Natural killer cell treated with Interleukin-12 subunit alpha and Interleukin-12 subunit beta and Interleukin-15 and Interleukin-18, amount 100 ng/mL, for 72 hours (primary cell): ENCODE results near the gene GMDS. TPM values are rescaled to one million over a fixed set of nuclear protein-coding genes. Genes with fewer than 3 reads are reported as not detected.

Source experiments
- ATAC-seq, 2 donors: fragments of 150-1000 bp; cut with Tn5 transposase in 1 of 2; sonication (Bioruptor Pico), chemical (Tn5 transposase) in 1 of 2; 2 replicates each; pipeline ENCODE4 v1.10.0; 2021
- DNase-seq: peaks from one replicate; pipeline ENCODE4 v3.0.0; 2022; ENCODE audit warnings: low spot score
- H3K27ac Mint-ChIP-seq, 2 donors: 1 replicate in 1 of 2; 2 replicates in 1 of 2; pipeline ENCODE4 v1.8.0; 2022; ENCODE audit warnings: mixed read lengths in 2 of 2, mild to moderate bottlenecking in 1 of 2, moderate library complexity in 1 of 2
- H3K27me3 Mint-ChIP-seq, 2 donors: 1 replicate in 1 of 2; 2 replicates in 1 of 2; pipeline ENCODE4 v1.8.0; 2022; ENCODE audit warnings: mixed read lengths in 2 of 2
- H3K36me3 Mint-ChIP-seq: one replicate; pipeline ENCODE4 v1.8.0; 2022; ENCODE audit warnings: mixed read lengths
- H3K4me1 Mint-ChIP-seq, 2 donors: 1 replicate in 1 of 2; 2 replicates in 1 of 2; pipeline ENCODE4 v1.8.0; 2022; ENCODE audit warnings: low read depth in 2 of 2, mixed read lengths in 2 of 2, mild to moderate bottlenecking in 1 of 2
- H3K4me3 Mint-ChIP-seq: one replicate; pipeline ENCODE4 v1.8.0; 2022; ENCODE audit warnings: mixed read lengths
- H3K9me3 Mint-ChIP-seq: 2 replicates; pipeline ENCODE4 v1.8.0; 2022; ENCODE audit warnings: mixed read lengths
- total RNA-seq, 2 donors: library from RNA; stranded (reverse); gene quantifications; one replicate each; pipeline ENCODE4 v1.2.3, GENCODE V29; 2022

The GMDS gene
- total RNA-seq, 2 donors from 2014 or later = 23.7 to 39.4 TPM

DNA sequence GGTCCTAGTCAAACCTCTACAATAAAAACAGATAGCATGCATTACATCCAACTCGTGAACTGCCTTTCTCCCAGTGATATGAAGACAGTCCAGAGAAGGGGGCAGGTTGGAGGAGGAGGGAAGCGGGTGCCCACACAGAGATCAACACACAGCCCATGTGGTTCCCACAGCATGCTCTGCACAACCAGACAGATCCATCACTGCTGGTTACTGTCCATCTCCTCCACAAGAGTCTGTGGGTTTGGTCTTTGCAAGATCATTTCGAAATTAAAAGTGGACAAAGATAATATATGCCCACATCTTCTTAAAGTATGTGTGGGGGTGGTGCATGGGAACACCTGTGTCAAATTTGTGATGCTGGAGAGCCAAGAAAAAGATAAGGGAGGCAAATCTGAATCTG, 215.5 kb downstream of the GMDS start:
- Mint-ChIP-seq H3K27me3 (no peaks in the 10 kb centered on the region), H3K9me3 (no peaks in the 10 kb centered on the region), H3K27ac (no peak overlapping the region), H3K4me3 (no peak overlapping the region), H3K4me1 (peaks cover 0 to 4% of the 10 kb centered on the region in 2 donors), H3K36me3 (no peaks in the 10 kb centered on the region)
- ATAC-seq = no peak
- no peak for DNase-seq

DNA sequence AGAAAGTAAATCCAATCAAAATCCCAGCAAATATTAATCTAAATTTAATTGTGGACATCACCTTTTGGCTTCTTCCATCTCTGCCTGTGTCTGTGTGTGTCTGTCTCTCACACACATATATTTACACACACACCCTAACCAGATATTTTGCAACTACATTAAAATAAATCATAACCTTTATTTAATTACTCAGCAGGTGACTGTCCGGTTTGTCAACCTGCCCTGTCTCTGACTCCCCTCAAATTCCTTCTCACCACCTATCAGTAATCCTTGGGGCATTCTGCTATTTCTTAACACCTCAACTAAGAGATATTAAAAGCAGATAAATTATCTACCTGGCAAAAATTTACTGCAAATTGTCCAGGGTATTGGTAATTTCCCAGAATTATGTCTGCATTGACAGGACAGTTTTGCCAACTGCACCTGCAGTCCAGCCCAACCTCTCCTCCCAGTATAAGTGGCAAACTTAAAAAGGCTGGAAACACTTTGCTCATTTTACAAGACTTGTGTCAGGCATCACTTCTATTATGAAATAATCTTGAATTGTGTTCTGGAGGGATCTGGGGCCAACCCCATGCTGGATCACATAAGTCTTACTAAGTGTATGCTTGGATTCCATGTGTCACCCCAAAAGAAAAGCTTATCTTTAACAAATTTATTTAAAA, 216.1 kb downstream of the GMDS start:
- Mint-ChIP-seq H3K4me1 (peaks cover 0 to 4% of the 10 kb centered on the region in 2 donors), H3K27ac (no peak overlapping the region), H3K36me3 (no peaks in the 10 kb centered on the region), H3K9me3 (no peaks in the 10 kb centered on the region), H3K4me3 (no peak overlapping the region), H3K27me3 (peaks cover 0 to 5% of the 10 kb centered on the region in 2 donors)
- ATAC-seq = no peak
- DNase-seq = no peak

DNA sequence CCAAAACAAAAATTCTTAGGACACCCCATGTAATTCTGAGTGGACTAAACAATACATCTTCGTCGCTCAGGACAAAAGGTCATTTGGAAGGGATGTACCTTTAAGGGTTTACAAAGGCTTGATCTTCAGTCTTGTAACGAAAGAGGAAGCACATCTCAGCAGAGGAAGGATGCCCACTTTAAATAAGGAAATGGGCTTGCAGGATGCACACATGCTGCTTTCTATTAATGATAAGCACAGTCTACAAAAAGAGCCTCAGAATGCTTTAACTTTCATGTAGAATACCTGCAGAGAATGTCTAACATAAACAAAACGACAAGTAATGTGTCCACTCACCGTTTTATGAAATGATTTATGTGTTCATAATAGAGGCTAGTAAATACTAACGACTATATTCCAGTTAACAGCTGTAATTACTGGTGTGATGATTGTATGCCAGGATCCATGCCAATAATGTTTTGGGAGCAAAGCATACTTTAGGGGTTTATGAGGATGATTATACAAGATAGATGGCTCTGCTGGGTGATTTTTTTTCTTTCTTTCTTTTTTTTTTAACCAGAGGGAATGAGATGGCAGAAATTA, 216.9 kb downstream of the GMDS start:
- no peak overlapping the region for H3K27ac Mint-ChIP-seq

DNA sequence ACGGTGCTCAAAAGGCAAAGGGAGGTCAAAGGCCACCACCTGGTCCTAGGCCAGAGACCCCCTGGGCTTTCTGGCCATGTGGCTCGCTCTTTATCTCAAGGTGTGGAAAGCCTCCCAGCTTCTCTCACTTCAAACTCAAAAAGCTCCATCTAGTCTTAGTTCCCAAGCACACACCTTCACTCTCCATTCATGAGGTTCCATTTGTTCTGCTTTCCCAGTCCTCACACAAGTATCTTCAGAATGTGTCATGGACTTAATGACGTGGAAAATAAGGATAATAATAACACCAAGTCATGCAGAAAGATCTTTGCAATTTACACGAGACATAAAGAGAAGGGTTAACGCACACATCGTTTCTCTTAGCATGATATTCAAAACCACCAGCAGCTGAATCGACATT, 219.3 kb downstream of the GMDS start:
- Mint-ChIP-seq H3K4me3 (no peak overlapping the region), H3K27ac (no peak overlapping the region), H3K36me3 (no peaks in the 10 kb centered on the region), H3K9me3 (no peaks in the 10 kb centered on the region), H3K4me1 (peaks cover 6 to 11% of the 10 kb centered on the region in 2 donors), H3K27me3 (peaks cover 5 to 17% of the 10 kb centered on the region in 2 donors)
- no peak for ATAC-seq
- no peak for DNase-seq

More for the DNA sequence above, 216.9 kb downstream of the GMDS start:
- DNase-seq = no peak
- H3K9me3 Mint-ChIP-seq = no peaks in the 10 kb centered on the region
- peaks cover 1 to 4% of the 10 kb centered on the region in 2 donors for H3K4me1 Mint-ChIP-seq
- H3K36me3 Mint-ChIP-seq = no peaks in the 10 kb centered on the region
- H3K27me3 Mint-ChIP-seq = peaks cover 0 to 12% of the 10 kb centered on the region in 2 donors
- ATAC-seq = no peak
- no peak overlapping the region for H3K4me3 Mint-ChIP-seq

DNA sequence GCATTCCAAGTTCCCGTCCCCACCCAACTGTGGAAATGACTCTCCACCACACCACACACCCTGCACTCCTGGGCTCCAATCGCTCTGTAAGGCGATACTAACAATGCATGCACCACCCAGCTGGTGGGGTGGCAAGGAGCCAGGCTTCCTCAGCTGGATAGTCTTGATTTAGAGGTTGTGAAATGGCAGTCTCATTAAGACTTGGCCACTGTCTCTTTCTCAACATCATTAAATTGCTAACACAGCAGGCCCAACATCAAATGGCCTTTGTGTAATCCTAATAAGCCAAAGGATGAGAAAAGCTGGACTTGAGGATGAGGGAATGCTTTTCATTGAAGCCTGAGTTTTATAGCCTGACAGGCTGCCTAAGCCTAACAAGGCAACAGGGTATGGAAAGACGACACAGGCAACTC, 223.7 kb downstream of the GMDS start:
- H3K27ac Mint-ChIP-seq = no peak overlapping the region
- H3K36me3 Mint-ChIP-seq = no peaks in the 10 kb centered on the region

DNA sequence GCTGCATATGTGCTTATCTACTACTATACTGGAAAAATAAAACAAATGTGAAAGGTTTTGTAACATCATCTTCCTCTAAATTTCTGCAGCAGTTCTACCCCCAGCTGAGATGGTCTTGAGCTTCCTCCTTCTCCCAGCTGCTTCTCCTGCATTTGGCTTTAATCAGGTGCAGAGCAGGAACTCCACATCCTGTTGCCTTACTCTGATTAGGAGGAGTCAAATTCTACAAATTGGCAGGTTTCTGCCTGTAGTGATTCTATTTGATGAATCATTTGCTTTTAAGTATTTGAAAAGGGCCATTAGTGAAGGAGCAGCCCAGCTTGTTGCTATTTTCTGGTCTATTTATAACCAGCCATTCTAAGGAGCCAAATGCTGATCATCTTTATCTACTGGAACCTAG, 224.5 kb downstream of the GMDS start:
- ATAC-seq (no peak), DNase-seq (no peak)
- Mint-ChIP-seq H3K4me3 (no peak overlapping the region), H3K9me3 (no peaks in the 10 kb centered on the region), H3K36me3 (no peaks in the 10 kb centered on the region), H3K4me1 (peaks cover 6 to 7% of the 10 kb centered on the region in 2 donors), H3K27ac (no peak overlapping the region), H3K27me3 (peaks cover 5 to 17% of the 10 kb centered on the region in 2 donors)

More for the DNA sequence above, 223.7 kb downstream of the GMDS start:
- Mint-ChIP-seq H3K4me1 (peaks cover 6 to 7% of the 10 kb centered on the region in 2 donors), H3K9me3 (no peaks in the 10 kb centered on the region), H3K4me3 (no peak overlapping the region), H3K27me3 (peaks cover 5 to 17% of the 10 kb centered on the region in 2 donors)
- no peak for ATAC-seq
- DNase-seq = no peak

DNA sequence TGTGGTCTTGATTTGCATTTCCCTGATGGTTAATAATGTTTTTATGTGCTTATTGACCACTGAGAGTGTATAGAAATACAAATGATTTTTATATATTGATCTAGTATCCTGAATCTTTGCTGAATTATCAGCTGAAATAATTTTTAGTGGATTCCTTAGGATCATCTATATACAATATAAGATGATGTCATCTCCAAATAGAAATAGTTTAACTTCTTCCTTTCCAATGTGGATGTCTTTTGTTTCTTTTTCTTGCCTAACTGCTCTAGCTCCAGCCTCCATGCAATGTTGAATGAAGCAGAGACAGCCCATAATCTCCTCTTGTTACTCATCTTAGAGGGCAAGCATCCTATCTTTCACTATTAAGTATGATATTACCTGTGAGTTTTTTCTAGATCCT, 226.4 kb downstream of the GMDS start:
- no peak for DNase-seq
- ATAC-seq = no peak
- Mint-ChIP-seq H3K27ac (no peak overlapping the region), H3K4me1 (peaks cover 6 to 7% of the 10 kb centered on the region in 2 donors), H3K27me3 (peaks cover 5 to 10% of the 10 kb centered on the region in 2 donors), H3K36me3 (peaks cover 11% of the 10 kb centered on the region), H3K9me3 (peaks cover 9% of the 10 kb centered on the region), H3K4me3 (no peak overlapping the region)

DNA sequence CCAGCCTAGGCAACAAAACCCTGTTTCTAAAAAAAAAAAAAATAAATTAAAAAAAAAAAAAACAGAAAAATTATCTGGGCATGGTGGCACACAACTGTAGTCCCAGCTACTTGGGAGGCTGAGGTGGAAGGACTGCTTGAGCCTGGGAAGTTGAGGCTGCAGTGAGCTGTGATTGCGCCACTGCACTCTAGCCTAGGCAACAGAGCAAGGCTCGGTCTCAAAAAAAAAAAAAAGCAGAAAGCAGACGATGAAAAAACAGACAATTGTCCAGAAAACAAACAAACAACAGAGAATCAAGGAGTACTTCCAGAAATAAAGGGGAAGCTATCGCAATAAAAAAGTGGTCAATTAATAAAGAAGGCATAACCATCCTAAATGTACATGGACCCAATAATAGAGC, 229.4 kb downstream of the GMDS start:
- Mint-ChIP-seq H3K4me1 (no peaks in the 10 kb centered on the region), H3K36me3 (peaks cover 16% of the 10 kb centered on the region)
- ATAC-seq = no peak

DNA sequence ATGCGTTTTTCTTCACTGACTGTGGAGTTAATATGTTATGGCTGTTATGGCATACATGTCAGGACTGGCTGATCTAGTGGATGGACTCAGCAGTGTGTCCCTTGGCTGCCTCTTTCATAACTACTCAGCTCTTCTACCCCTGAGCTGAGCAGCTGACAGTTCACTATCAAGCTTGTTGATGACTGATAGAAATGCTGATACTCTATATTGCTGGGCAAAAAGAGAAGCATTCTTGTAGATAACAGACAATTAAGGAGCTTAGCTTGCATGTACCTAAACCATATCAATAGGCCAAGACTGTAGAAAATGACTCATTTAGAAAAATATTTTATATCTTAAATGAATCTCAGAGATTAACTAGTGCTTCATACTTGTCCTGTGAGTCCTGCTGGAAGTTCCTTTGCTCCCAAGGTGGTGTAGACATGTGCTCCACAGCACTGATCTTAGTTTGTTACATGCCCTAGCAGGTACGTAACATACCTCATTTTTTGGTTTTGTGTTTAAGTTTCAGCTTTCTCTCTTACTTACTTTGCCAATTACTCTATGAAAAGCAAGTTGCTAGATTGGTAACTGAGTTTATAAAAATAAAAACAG, 236.9 kb downstream of the GMDS start:
- Mint-ChIP-seq H3K27ac (no peak overlapping the region), H3K4me3 (no peak overlapping the region), H3K27me3 (no peaks in the 10 kb centered on the region), H3K4me1 (no peaks in the 10 kb centered on the region), H3K36me3 (peaks cover 5% of the 10 kb centered on the region), H3K9me3 (peaks cover under 1% of the 10 kb centered on the region)
- DNase-seq = no peak
- ATAC-seq = no peak

More for the DNA sequence above, 229.4 kb downstream of the GMDS start:
- Mint-ChIP-seq H3K27me3 (no peaks in the 10 kb centered on the region), H3K4me3 (no peak overlapping the region), H3K9me3 (peaks cover 12% of the 10 kb centered on the region), H3K27ac (no peak overlapping the region)
- DNase-seq = no peak

DNA sequence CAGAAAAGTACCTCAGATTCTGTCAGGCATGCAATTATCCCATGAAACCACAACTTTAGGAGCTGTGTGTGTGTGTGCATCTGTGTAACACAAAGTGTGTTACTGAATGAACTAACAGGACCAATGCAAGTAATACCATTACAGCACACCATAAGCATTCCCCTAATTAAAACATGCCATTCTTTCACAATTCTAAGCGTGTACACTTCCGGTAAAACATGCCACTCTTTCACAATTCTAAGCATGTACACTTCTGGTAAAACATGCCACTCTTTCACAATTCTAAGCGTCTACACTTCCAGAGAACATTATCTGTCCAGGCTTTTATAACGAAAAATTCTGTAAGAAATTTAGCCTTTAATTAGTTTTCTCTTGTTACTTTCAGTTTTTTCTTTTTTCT, 238.2 kb downstream of the GMDS start:
- no peak for ATAC-seq
- Mint-ChIP-seq H3K4me3 (no peak overlapping the region), H3K4me1 (no peaks in the 10 kb centered on the region), H3K27ac (no peak overlapping the region), H3K9me3 (no peaks in the 10 kb centered on the region), H3K27me3 (no peaks in the 10 kb centered on the region), H3K36me3 (no peaks in the 10 kb centered on the region)
- no peak for DNase-seq

DNA sequence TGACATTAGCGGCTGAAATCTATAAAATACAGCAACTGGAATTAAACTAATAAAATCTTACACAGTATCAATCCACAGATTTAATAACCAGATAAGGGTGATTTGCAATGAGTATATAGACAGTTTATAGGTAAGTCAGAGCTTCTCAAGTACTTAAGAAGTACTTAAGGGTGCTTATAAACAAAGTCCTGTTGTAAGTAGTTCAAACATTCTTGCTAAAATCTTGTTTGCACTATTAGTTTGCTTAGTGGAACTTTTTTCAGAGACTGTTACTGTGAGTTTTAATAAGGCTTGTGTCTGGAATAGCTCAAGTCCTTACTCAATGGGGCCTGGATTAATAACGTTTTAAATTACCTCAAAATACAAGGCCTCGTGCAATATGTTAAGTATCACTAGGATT, 240.5 kb downstream of the GMDS start:
- no peaks in the 10 kb centered on the region for H3K4me1 Mint-ChIP-seq
- no peaks in the 10 kb centered on the region for H3K36me3 Mint-ChIP-seq
- DNase-seq = no peak
- no peaks in the 10 kb centered on the region for H3K27me3 Mint-ChIP-seq
- no peak for ATAC-seq
- no peaks in the 10 kb centered on the region for H3K9me3 Mint-ChIP-seq
- H3K27ac Mint-ChIP-seq = no peak overlapping the region
- no peak overlapping the region for H3K4me3 Mint-ChIP-seq

DNA sequence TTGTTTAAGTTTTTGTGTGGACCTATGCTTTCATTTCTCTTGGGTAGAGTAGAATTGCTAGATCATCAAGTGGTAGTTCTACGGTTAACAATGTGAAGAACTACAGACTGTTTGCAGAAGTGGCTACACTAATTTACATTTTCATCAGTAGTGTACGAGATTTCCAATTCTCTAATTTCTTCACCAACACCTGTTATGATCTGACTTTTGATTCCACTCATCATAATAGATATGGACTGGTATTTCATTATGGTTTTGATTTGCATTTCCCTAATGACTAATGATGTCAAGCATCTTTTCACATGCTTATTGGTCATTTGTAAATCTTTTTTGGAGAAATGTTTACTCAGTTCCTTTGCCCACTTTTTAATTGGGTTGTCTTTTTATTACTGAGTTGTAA, 244.4 kb downstream of the GMDS start:
- Mint-ChIP-seq H3K27ac (no peak overlapping the region), H3K9me3 (no peaks in the 10 kb centered on the region), H3K4me1 (no peaks in the 10 kb centered on the region), H3K36me3 (no peaks in the 10 kb centered on the region), H3K27me3 (no peaks in the 10 kb centered on the region), H3K4me3 (no peak overlapping the region)
- ATAC-seq (no peak), DNase-seq (no peak)

DNA sequence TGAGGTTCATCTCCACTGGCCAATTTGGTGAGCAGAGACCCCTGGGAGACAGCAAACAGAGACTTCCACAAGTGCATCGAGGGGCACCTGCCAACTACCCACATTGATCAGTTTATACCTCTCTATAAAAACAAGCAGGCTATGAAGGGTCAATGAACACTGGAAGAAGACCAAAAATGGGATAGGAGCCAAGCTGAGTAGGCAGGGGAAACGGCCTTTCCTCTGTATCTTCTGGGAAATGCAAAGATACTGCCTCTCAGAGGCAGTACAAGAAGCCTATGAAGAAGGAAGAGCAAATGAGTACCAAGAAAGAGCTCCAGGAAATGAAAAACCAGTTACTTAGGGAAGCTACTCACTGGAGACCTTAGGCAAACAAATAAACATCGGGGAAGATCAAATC, 247.7 kb downstream of the GMDS start:
- Mint-ChIP-seq H3K9me3 (no peaks in the 10 kb centered on the region), H3K4me3 (no peak overlapping the region), H3K27ac (no peak overlapping the region), H3K36me3 (no peaks in the 10 kb centered on the region), H3K27me3 (no peaks in the 10 kb centered on the region), H3K4me1 (peaks cover 0 to 3% of the 10 kb centered on the region in 2 donors)
- ATAC-seq = no peak
- no peak for DNase-seq

DNA sequence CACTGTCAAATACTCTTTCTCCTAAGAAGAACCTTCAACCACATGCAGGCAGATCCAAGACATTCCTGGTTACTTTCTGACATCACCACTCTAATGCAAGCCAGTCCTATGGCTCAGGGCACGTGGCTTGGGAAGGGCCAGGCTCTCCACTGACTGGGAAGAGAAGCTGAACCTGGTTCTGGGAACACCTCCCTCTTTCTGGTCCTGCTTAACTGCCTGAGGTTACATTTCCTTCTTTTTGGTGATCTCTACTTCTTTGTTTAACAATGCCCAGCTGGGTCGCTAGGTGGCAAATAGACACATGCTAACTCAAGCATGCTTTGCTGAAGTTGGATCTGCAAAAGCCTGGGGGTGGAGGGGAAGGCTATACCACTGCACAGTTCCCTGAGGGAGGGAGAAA, 249.8 kb downstream of the GMDS start:
- H3K36me3 Mint-ChIP-seq = no peaks in the 10 kb centered on the region
- no peak overlapping the region for H3K27ac Mint-ChIP-seq
- H3K27me3 Mint-ChIP-seq = no peaks in the 10 kb centered on the region
- H3K4me3 Mint-ChIP-seq = no peak overlapping the region
- peaks cover 0 to 3% of the 10 kb centered on the region in 2 donors for H3K4me1 Mint-ChIP-seq
- no peak for DNase-seq
- ATAC-seq = no peak
- H3K9me3 Mint-ChIP-seq = no peaks in the 10 kb centered on the region
